DOHH2 (cell line): ENCODE results near the gene FBXO36.

Experiments used
- EZH2phosphoT487 ChIP-seq: fragments of 200-600 bp; sonication (generic); IDR thresholded peaks from 2 replicates; pipeline ENCODE4 v1.6.1; 2017; ENCODE audit warnings: borderline replicate concordance, mild to moderate bottlenecking, antibody characterized with exemption, low read length, moderate library complexity, mixed read lengths
- TF ChIP-seq, protein P1 (sequence below): fragments of 200-600 bp; sonication (generic); IDR thresholded peaks from one replicate; pipeline ENCODE4 v1.5.1; 2014; ENCODE audit warnings: antibody characterized with exemption, mild to moderate bottlenecking, low read depth, low read length; ENCODE audit not compliant: poor library complexity, severe bottlenecking

GRCh38 chr2:229997565-229997964 is 75.3 kb downstream of the FBXO36 start:
- TF ChIP-seq, protein P1, sequence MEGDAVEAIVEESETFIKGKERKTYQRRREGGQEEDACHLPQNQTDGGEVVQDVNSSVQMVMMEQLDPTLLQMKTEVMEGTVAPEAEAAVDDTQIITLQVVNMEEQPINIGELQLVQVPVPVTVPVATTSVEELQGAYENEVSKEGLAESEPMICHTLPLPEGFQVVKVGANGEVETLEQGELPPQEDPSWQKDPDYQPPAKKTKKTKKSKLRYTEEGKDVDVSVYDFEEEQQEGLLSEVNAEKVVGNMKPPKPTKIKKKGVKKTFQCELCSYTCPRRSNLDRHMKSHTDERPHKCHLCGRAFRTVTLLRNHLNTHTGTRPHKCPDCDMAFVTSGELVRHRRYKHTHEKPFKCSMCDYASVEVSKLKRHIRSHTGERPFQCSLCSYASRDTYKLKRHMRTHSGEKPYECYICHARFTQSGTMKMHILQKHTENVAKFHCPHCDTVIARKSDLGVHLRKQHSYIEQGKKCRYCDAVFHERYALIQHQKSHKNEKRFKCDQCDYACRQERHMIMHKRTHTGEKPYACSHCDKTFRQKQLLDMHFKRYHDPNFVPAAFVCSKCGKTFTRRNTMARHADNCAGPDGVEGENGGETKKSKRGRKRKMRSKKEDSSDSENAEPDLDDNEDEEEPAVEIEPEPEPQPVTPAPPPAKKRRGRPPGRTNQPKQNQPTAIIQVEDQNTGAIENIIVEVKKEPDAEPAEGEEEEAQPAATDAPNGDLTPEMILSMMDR: no peak
- TF ChIP-seq EZH2phosphoT487: no peak
